Measurements from ENCODE around the gene MAML3.

DNA sequence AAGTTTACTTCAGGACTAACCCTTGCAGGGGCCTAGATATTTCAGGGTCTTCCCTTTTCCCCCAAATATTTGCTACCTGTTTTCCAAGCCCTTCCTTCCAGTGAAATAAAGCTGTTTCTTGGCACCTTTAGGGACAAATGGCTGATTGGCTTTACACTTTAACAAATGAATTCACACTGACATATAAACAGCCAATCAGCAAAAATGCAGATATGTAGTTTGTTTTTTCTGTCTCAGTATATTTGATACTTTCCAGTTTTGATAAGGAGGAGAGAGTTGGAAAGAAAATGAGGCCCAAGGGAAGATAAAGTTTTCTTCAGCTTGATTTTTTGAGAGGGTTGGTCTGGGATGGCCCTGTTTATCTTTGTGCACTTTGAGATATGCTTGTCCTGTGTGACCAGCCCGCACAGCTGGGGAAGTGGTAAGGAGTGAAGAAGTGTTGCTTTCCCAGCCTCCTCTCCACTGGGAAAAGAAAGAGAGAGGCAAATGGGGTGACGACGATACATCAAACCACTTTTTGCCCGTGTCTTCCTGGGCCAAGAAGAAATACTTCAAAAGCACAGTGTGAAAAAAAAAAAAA lies 420.9 kb downstream of the MAML3 start:
- TF ChIP-seq, protein P1, sequence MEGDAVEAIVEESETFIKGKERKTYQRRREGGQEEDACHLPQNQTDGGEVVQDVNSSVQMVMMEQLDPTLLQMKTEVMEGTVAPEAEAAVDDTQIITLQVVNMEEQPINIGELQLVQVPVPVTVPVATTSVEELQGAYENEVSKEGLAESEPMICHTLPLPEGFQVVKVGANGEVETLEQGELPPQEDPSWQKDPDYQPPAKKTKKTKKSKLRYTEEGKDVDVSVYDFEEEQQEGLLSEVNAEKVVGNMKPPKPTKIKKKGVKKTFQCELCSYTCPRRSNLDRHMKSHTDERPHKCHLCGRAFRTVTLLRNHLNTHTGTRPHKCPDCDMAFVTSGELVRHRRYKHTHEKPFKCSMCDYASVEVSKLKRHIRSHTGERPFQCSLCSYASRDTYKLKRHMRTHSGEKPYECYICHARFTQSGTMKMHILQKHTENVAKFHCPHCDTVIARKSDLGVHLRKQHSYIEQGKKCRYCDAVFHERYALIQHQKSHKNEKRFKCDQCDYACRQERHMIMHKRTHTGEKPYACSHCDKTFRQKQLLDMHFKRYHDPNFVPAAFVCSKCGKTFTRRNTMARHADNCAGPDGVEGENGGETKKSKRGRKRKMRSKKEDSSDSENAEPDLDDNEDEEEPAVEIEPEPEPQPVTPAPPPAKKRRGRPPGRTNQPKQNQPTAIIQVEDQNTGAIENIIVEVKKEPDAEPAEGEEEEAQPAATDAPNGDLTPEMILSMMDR (IDR thresholded peaks at IDR 0.05; ENCODE audit: low read depth, low read length, poor library complexity, severe bottlenecking) = no peak
- no peak for TF ChIP-seq EZH2phosphoT487 (IDR thresholded peaks at IDR 0.05; ENCODE audit: borderline replicate concordance, low read length)

Data from DOHH2 (cell line).